ENCODE results near the gene HYLS1. TPM values are rescaled to one million over a fixed set of nuclear protein-coding genes. Genes with fewer than 3 reads are reported as not detected.

The HYLS1 gene
- total RNA-seq, 4 donors from 2014 or later: 0.80 to 6.4 (median 3.4) TPM; not detected in 1

DNA sequence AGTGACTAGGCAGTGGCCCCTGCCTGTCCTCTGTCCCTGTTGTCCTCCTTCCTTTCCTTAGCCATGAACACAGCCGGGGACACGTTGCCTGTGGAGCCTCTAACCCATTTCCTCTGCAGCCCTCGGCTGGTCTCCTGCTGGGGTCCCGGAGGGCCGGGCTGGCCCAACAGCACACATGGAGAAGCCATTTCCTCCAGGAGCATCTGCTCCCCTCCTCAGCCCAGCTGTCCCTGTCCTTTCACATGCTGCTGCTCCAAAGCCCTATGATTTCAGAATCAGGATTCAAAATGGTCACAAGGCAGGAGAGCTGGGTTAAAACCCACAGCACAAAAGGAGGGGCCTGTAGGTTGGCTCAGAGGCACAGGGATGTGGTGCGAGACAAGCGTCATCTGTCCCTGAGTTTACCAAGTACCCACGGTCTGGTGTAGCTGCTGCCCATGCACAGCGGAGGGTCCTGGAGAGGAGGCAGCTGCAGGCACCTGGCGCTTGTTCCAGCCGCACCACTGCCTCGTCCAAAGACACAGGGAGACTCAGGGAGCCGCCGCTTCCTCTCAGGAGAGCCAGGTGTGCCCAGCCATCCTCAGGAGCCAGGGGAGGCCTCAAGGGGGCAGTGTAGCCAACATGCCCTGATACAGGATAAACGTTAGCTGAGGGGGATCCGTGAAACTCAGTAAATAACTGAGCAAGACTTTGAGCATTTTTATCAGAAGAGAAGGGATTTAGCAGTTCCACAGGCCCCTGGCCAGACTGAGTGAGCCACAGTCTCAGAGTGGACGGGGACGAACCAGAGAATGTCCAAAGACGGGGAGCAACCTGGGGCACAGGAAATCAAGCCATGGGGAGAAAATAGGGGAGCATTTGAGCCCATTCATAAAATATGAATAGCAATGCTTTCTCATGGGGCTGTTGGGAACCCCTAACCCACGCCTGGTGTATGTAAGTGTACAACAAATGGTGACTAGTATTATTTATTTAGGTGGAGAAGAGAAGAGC, 54.4 kb downstream of the HYLS1 start:
- intact Hi-C loops (cut with DNase I; ENCODE audit: low total_unique reads) (no loop called here), in situ Hi-C loops (cut with MboI; ENCODE audit: low pct_ligation_motif_present in 1 of 4, low pct_unique_long_range_greater_than_20kb in 1 of 4, low sequenced_read_pairs in 3 of 4) (no loop called here)
- DNase-seq: peak; percentile 69
- no peak for TF ChIP-seq EP300 (IDR thresholded peaks at IDR 0.05; ENCODE audit: low read depth)
- TF ChIP-seq, protein P1, sequence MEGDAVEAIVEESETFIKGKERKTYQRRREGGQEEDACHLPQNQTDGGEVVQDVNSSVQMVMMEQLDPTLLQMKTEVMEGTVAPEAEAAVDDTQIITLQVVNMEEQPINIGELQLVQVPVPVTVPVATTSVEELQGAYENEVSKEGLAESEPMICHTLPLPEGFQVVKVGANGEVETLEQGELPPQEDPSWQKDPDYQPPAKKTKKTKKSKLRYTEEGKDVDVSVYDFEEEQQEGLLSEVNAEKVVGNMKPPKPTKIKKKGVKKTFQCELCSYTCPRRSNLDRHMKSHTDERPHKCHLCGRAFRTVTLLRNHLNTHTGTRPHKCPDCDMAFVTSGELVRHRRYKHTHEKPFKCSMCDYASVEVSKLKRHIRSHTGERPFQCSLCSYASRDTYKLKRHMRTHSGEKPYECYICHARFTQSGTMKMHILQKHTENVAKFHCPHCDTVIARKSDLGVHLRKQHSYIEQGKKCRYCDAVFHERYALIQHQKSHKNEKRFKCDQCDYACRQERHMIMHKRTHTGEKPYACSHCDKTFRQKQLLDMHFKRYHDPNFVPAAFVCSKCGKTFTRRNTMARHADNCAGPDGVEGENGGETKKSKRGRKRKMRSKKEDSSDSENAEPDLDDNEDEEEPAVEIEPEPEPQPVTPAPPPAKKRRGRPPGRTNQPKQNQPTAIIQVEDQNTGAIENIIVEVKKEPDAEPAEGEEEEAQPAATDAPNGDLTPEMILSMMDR (IDR thresholded peaks at IDR 0.05): peak; percentile 37 to 67 (median 58)
- H3K27ac ChIP-seq: no peak overlapping the region
- H3K4me3 ChIP-seq: no peak overlapping the region
- no peaks in the 10 kb centered on the region for H3K4me1 ChIP-seq
- no peaks in the 10 kb centered on the region for H3K27me3 ChIP-seq
- H3K9me3 ChIP-seq: no peaks in the 10 kb centered on the region
- no peaks in the 10 kb centered on the region for H3K36me3 ChIP-seq
- WGBS, 2 donors (ENCODE audit: low coverage in 1 of 2): 31 to 42% methylated on average over 2 to 20 of the region's 20 CpGs

DNA sequence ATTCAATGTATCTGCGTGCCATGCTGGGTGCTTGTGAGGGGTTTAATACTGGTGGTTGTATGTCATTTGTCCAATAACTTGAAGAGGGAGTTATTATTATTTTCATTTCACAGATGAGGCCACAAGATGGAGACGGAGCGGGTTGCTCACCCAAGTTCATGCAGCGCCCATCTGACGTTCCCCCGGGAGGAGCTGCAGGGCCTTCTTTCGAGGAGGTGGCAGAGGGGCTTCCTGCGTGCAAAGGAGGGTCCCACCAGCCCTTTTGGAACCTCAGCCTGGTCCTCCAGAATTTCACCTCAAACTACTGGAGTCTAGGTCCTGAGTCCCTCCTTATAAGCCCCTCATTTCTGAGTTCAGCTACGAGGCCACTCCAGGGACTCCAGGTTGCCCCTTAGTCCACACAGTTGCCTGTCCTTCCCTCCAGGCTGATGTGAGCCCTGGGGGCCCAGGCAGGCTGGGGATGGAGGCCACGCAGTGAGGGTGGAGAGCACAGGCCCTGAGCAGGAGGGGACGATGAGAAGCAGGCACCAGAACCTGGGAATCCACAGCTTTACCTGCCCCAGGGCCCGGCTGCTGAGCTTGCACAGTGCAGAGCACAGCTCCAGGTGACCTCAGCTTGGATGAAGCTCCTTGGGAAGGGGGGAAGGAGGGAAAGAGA, 55.4 kb downstream of the HYLS1 start:
- Histone ChIP-seq H3K9me3 (no peaks in the 10 kb centered on the region), H3K4me3 (no peak overlapping the region), H3K4me1 (no peaks in the 10 kb centered on the region), H3K27me3 (no peaks in the 10 kb centered on the region), H3K36me3 (no peaks in the 10 kb centered on the region), H3K27ac (no peak overlapping the region)
- WGBS, 2 donors (ENCODE audit: low coverage in 1 of 2): 76 to 100% methylated on average over 1 to 12 of the region's 12 CpGs
- DNase-seq: no peak
- TF ChIP-seq, protein P1 (IDR thresholded peaks at IDR 0.05): no peak
- TF ChIP-seq EP300 (IDR thresholded peaks at IDR 0.05; ENCODE audit: low read depth) (no peak), POLR2AphosphoS5 (IDR thresholded peaks at IDR 0.05) (no peak), POLR2A (IDR thresholded peaks at IDR 0.05) (no peak)
- in situ Hi-C loops (cut with MboI; ENCODE audit: low pct_ligation_motif_present in 1 of 4, low pct_unique_long_range_greater_than_20kb in 1 of 4, low sequenced_read_pairs in 3 of 4) (no loop called here), intact Hi-C loops (cut with DNase I; ENCODE audit: low total_unique reads) (no loop called here)

GRCh38 chr11:125943661-125944349, 56.3 kb downstream of the HYLS1 start:
- 86 to 97% methylated on average over 3 to 9 of the region's 9 CpGs for WGBS, 2 donors (ENCODE audit: low coverage in 1 of 2)
- no peaks in the 10 kb centered on the region for H3K27me3 ChIP-seq
- H3K36me3 ChIP-seq: no peaks in the 10 kb centered on the region
- DNase-seq: no peak
- no peak overlapping the region for H3K4me3 ChIP-seq
- no peaks in the 10 kb centered on the region for H3K9me3 ChIP-seq
- no peaks in the 10 kb centered on the region for H3K4me1 ChIP-seq
- intact Hi-C loops (cut with DNase I; ENCODE audit: low total_unique reads): no loop called here
- no peak overlapping the region for H3K27ac ChIP-seq
- TF ChIP-seq EP300 (IDR thresholded peaks at IDR 0.05; ENCODE audit: low read depth): no peak
- TF ChIP-seq POLR2A (IDR thresholded peaks at IDR 0.05): no peak
- TF ChIP-seq POLR2AphosphoS5 (IDR thresholded peaks at IDR 0.05): no peak
- TF ChIP-seq, protein P1 (IDR thresholded peaks at IDR 0.05): no peak
- in situ Hi-C loops (cut with MboI; ENCODE audit: low pct_ligation_motif_present in 1 of 4, low pct_unique_long_range_greater_than_20kb in 1 of 4, low sequenced_read_pairs in 3 of 4): no loop called here
